GM20000 (cell line): ENCODE measurements around the gene ICA1.

Source experiments
- DNase-seq: peaks from one replicate; pipeline ENCODE4 v3.0.0; 2012; ENCODE audit warnings: low spot score
- CTCF ChIP-seq: IDR thresholded peaks from 2 replicates; pipeline ENCODE4 v1.5.1; 2012; ENCODE audit warnings: mild to moderate bottlenecking, control low read depth; ENCODE audit errors: extremely low read depth, missing control alignments

The ICA1 gene

GRCh38 chr7:8155836-8156235 is 106.1 kb downstream of the ICA1 start:
- no peak for DNase-seq
- TF ChIP-seq CTCF = no peak

- no peak for DNase-seq
- no peak for TF ChIP-seq CTCF
Observed at GRCh38 chr7:8154272-8154671, 107.7 kb downstream of the ICA1 start.

- TF ChIP-seq CTCF = no peak
- no peak for DNase-seq
Observed at GRCh38 chr7:8152489-8153192, 109.3 kb downstream of the ICA1 start.

- DNase-seq = no peak
- no peak for TF ChIP-seq CTCF
Observed at GRCh38 chr7:8151161-8151725, 110.7 kb downstream of the ICA1 start.

- no peak for DNase-seq
- no peak for TF ChIP-seq CTCF
Observed at GRCh38 chr7:8149222-8149621, 112.7 kb downstream of the ICA1 start.

GRCh38 chr7:8147760-8148463 is 114.1 kb downstream of the ICA1 start:
- TF ChIP-seq CTCF = no peak
- DNase-seq = no peak

GRCh38 chr7:8146788-8147413 is 115.1 kb downstream of the ICA1 start:
- DNase-seq = no peak

More at GRCh38 chr7:8146788-8147413, 115.1 kb downstream of the ICA1 start:
- no peak for TF ChIP-seq CTCF
